HL-60 (cell line): Measurements from ENCODE around the gene BAD.

Source experiments
- GABPA ChIP-seq: IDR thresholded peaks from 2 replicates; pipeline ENCODE4 v1.6.1; 2012; ENCODE audit warnings: low read depth
- POLR2AphosphoS5 ChIP-seq: IDR thresholded peaks from 2 replicates; pipeline ENCODE4 v1.6.1; 2012; ENCODE audit warnings: low read depth
- REST ChIP-seq: IDR thresholded peaks from 2 replicates; pipeline ENCODE4 v1.6.1; 2012; ENCODE audit warnings: low read depth; ENCODE audit not compliant: insufficient replicate concordance
- TF ChIP-seq, protein P1 (sequence below): IDR thresholded peaks from one replicate; pipeline ENCODE4 v1.5.1; 2011; ENCODE audit warnings: low read length, control low read depth, inconsistent platforms; ENCODE audit not compliant: insufficient read depth

GRCh38 chr11:64267207-64267945, 17.1 kb downstream of the BAD start:
- TF ChIP-seq POLR2AphosphoS5 (no peak), REST (no peak), GABPA (no peak)
- TF ChIP-seq, protein P1, sequence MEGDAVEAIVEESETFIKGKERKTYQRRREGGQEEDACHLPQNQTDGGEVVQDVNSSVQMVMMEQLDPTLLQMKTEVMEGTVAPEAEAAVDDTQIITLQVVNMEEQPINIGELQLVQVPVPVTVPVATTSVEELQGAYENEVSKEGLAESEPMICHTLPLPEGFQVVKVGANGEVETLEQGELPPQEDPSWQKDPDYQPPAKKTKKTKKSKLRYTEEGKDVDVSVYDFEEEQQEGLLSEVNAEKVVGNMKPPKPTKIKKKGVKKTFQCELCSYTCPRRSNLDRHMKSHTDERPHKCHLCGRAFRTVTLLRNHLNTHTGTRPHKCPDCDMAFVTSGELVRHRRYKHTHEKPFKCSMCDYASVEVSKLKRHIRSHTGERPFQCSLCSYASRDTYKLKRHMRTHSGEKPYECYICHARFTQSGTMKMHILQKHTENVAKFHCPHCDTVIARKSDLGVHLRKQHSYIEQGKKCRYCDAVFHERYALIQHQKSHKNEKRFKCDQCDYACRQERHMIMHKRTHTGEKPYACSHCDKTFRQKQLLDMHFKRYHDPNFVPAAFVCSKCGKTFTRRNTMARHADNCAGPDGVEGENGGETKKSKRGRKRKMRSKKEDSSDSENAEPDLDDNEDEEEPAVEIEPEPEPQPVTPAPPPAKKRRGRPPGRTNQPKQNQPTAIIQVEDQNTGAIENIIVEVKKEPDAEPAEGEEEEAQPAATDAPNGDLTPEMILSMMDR, result no peak
